GM21447 (cell line): ENCODE data around the gene NRN1L.

Source experiments
- ATAC-seq: cut with Tn5 transposase; IDR thresholded peaks from one replicate; pipeline ENCODE4 v1.9.1; 2021; ENCODE audit not compliant: unreplicated experiment

NRN1L gene

DNA sequence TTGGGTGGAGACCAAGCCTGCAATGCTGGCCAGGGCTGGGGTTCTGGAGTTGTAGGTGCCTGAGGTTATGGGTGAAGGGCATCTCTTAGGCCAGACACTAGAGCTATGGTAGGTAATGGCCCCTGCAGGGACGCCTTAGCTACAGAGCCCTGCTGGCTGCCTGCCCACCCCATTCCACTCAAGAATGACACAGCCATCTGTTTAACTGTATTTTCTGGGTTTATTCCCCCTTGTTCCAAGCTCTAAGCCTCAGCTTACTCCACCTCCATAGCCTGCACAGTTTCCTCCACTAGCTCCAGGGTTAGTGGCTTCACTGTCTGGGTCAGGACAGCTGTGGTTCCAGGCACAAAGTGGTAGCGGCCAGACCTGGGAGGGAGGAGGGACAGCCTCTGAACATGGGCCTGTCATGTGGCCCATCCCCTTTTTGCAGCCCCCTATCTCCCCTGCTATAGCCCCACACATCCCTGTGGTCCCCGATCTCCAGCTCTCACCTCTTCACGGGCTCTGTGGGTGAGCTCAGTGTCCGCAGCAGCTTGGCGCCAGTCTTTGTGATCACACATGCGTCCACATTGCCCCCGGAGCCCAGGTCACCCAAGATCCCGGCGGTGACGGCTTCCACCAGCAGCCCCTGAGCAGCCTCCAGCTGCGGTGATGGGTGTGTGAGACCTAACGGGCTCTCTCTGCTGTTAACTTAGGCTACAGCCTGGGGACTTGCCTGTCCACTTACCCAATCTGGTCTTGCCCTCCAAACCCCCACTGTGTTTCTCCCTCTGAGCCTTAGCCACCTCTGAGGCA is 49.8 kb downstream of the NRN1L start:
- no peak for ATAC-seq

DNA sequence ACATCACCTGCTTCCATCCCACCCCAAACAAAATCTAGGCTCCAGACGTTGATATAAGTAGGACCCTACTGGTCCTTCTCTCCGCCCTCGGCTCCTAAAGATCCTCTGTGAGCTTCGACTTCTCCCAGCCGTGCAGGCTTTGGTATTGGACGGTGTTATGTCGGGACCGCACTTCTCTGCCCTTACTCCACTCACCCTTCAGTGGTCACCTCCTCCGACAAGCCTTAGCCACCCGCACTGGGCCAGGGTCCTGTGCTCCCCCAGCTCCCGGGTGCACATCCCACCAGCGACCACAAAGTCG is 50.4 kb downstream of the NRN1L start:
- no peak for ATAC-seq

DNA sequence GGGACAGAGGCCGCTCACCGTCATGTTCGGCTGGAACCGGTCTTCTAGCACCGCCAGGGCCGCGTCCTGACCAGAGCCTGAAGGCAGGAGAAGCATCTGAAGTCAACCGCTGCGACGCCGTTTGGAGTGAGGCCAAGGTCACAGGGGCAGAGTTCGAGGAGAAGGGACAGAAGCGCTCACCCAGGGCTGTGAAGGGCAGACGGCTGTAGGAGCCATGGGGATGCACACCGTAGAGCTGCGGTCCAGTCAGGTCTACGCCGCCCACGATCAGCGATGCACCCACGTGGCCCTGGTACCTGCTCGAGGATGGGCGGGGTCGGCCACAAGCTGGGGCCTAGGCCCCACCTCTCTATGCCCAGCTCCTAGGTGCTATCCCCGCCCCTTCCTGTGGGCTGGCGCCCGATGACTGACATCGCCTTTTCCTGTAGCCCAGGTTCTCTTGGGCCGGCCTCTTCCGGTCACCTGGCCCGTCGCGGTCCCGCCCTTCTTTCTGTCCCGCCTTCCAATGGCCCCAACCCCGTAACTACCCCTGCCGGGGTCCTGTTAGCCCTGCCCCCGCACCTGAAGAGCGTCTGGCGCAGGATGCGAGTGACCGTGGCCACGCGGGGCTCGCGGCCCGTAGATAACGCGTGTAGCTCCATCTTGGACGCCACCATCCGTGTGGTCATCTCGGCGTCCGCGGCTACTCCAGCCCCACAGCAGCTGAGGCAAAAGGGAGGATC is 50.9 kb downstream of the NRN1L start:
- peak; percentile 84 for ATAC-seq
